Activated CD4-positive, alpha-beta T cell treated with anti-CD3 and anti-CD28 coated beads for 36 hours (primary cell): Measurements from ENCODE around the gene RNF2. TPM values are rescaled to one million over a fixed set of nuclear protein-coding genes. Genes with fewer than 3 reads are reported as not detected.

Source experiments
- ATAC-seq: fragments of 200-7000 bp; cut with Tn5 transposase; one replicate; pipeline ENCODE4 v1.10.0; 2021; ENCODE audit warnings: mild to moderate bottlenecking, moderate library complexity
- CTCF ChIA-PET: fragments of 350-600 bp; sonication (Branson Sonifier 250); formaldehyde crosslinking; loops from one replicate; lab custom pipeline; 2021; ENCODE audit warnings: antibody characterized with exemption; lab: Charles Lee
- POLR2A ChIA-PET: fragments of 350-600 bp; sonication (Branson Sonifier 250); formaldehyde crosslinking; loops from one replicate; lab custom pipeline; 2021; ENCODE audit warnings: antibody characterized with exemption, inconsistent platforms; lab: Charles Lee
- DNase-seq: peaks from one replicate; pipeline ENCODE4 v3.0.0-alpha.2; 2020
- H3K27ac Mint-ChIP-seq: one replicate; pipeline ENCODE4 v1.8.0; 2021; ENCODE audit warnings: mixed read lengths
- H3K27me3 Mint-ChIP-seq: one replicate; pipeline ENCODE4 v1.8.0; 2021; ENCODE audit warnings: mixed read lengths
- H3K36me3 Mint-ChIP-seq: one replicate; pipeline ENCODE4 v1.8.0; 2021; ENCODE audit warnings: low read depth, mixed read lengths
- H3K4me1 Mint-ChIP-seq: one replicate; pipeline ENCODE4 v1.8.0; 2021; ENCODE audit warnings: mixed read lengths
- H3K4me3 Mint-ChIP-seq: one replicate; pipeline ENCODE4 v1.8.0; 2021; ENCODE audit warnings: mild to moderate bottlenecking, moderate library complexity, mixed read lengths
- H3K9me3 Mint-ChIP-seq: one replicate; pipeline ENCODE4 v1.8.0; 2021; ENCODE audit warnings: low read depth, mixed read lengths
- intact Hi-C, 2 experiments: fragments of 100-400 bp; cut with DNase I in 1 of 2; cut with micrococcal nuclease in 1 of 2; formaldehyde crosslinking; loops; one replicate each; pipeline versions ENCODE4 v1.14.2 to v1.15.1; 2022 to 2024; cut with DNase I, micrococcal nuclease
- total RNA-seq, 2 experiments: library from RNA; stranded (reverse); gene quantifications; one replicate each; pipeline ENCODE4 v1.2.3, GENCODE V29; 2021

Gene RNF2
- total RNA-seq, 2 experiments from 2014 or later, result 19.6 to 23.6 TPM

DNA sequence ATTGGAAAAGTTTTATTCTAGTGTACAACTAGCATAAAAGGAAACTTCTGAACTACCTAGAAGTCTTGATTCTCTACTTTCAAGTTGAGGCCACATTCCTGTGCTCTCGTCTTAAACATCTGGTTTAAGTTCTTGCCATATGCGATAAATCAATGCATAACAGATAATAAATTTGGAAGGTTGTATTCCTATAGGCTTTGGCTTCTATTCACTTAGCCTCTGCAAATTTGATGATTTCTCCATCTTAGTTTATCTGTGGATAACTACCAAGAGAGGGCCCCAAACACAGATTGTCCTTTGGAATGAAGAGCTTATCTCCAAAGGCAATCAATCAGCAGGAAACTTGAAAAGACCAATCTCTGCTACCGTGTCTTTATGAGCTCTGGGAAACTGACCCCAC is 11.7 kb upstream of the RNF2 start:
- Mint-ChIP-seq H3K27ac (no peak overlapping the region), H3K4me1 (no peaks in the 10 kb centered on the region), H3K4me3 (no peak overlapping the region), H3K36me3 (no peaks in the 10 kb centered on the region), H3K9me3 (no peaks in the 10 kb centered on the region), H3K27me3 (no peaks in the 10 kb centered on the region)
- CTCF ChIA-PET, result interaction anchor here (0.7 kb wide), 1 partner anchor 185 kb away, joined by 3 read pairs; no protein-coding TSS in a partner anchor
- POLR2A ChIA-PET, result no interaction called here
- intact Hi-C loops, result no loop called here
- no peak for DNase-seq
- ATAC-seq, result no peak

DNA sequence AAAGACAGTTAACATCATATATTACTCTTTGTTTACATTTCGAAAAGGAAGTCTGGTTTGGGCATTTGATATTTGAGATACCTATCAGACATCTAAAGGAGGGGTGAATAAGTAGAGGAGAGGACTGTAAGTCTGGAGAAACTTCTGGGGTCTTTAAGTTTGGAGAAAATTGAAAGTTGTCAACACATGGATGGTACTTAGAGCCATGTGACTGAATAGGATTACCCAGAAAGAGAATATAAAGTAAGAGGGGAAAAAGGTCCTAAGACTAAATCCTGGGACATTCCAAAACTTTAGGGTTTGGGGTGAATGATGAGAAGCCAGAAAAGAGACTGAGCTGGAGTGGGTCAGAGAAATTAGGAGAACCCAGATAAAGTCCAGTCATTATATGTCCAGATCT is 10.1 kb upstream of the RNF2 start:
- H3K27ac Mint-ChIP-seq, result no peak overlapping the region
- POLR2A ChIA-PET, result no interaction called here
- CTCF ChIA-PET, result no interaction called here
- no peaks in the 10 kb centered on the region for H3K4me1 Mint-ChIP-seq
- intact Hi-C loops, result no loop called here
- H3K27me3 Mint-ChIP-seq, result no peaks in the 10 kb centered on the region
- no peaks in the 10 kb centered on the region for H3K9me3 Mint-ChIP-seq
- H3K36me3 Mint-ChIP-seq, result no peaks in the 10 kb centered on the region
- ATAC-seq, result no peak
- no peak for DNase-seq
- no peak overlapping the region for H3K4me3 Mint-ChIP-seq

DNA sequence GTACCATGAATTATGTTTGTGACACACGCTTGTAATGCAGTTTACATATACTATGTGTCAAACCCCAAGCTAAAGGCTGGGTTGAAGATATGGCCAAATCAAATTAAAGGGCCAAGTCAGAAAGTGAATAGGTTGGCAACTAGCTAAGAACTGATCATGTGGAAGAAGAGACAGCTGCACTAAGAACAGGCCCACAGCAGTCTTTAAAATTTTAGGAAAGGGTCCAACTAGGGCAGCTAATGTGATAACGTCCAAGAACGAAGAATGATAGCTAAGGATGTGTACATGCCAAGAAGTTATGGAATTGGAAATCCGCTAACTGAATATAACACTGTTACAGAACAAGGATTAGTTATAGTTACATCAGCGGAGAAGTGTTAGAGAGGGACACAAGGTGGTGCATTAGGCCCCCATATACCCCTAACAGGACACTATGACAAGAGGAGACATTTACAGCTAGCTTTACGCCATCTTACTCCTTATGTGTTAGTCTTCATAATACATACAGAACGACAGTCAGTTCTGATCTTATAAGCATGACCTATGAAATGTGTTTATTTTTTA is 6.5 kb upstream of the RNF2 start:
- Mint-ChIP-seq H3K4me1 (no peaks in the 10 kb centered on the region), H3K4me3 (no peak overlapping the region), H3K27me3 (no peaks in the 10 kb centered on the region), H3K27ac (no peak overlapping the region), H3K9me3 (no peaks in the 10 kb centered on the region), H3K36me3 (no peaks in the 10 kb centered on the region)
- CTCF ChIA-PET, result no interaction called here
- intact Hi-C loops, result no loop called here
- no peak for ATAC-seq
- POLR2A ChIA-PET, result no interaction called here
- no peak for DNase-seq

DNA sequence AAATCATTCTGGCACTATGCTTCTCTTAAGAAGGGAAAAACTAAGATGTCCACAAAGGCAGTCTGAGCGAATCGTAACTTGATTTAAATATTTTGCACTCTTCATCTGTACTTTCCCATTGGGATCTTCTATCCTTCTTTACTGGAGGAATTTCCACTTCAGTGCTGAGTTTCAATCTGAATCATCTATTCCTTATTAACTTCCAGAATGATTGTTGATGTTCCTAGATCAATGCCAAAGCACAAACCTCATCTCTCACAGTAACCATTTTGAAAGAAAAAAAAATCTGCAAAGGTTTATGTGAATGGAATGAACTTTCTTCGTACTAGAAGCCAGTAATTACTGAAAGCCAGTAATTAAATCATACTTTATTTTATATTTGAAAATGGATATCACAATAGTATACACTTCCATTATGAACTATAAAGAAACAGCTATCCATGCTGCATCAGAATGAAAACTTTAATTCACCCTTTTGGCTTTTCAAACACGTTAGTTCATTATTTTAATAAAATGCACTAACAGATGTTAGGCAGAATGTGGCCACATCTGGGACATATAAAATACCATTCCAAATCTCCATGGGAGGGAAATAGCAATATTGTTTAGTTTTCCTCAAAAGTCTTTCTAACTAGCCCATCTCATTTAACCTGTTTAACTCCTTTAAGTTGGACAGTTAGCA is 5.5 kb upstream of the RNF2 start:
- Mint-ChIP-seq H3K4me3 (no peak overlapping the region), H3K27me3 (no peaks in the 10 kb centered on the region), H3K4me1 (peaks cover 3% of the 10 kb centered on the region), H3K36me3 (no peaks in the 10 kb centered on the region), H3K27ac (no peak overlapping the region), H3K9me3 (no peaks in the 10 kb centered on the region)
- no peak for ATAC-seq
- CTCF ChIA-PET, result no interaction called here
- POLR2A ChIA-PET, result no interaction called here
- no peak for DNase-seq
- intact Hi-C loops, result no loop called here

DNA sequence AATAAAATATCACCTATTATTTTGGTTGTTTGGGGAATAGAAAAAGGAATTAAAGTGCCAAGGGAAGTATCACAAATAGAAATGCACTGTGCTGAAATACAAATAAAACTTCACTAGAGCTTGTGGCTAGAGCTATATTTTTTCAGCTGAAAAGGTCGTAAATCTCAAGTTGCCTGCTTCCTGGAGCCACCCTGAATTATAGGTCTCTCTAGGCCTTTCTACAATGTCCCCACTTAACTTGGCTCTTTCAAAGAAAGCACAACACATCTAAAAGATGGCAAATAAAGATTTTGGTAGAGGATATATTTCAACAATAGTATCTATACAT is 5.0 kb upstream of the RNF2 start:
- ChIA-PET POLR2A (no interaction called here), CTCF (interaction anchor here (0.5 to 0.7 kb wide), 2 partner anchors 18 to 538 kb away, joined by 3 read pairs; no protein-coding TSS in a partner anchor)
- intact Hi-C loops, result no loop called here
- no peak overlapping the region for H3K27ac Mint-ChIP-seq
- DNase-seq, result no peak
- ATAC-seq, result no peak
- H3K36me3 Mint-ChIP-seq, result no peaks in the 10 kb centered on the region
- H3K9me3 Mint-ChIP-seq, result no peaks in the 10 kb centered on the region
- no peak overlapping the region for H3K4me3 Mint-ChIP-seq
- no peaks in the 10 kb centered on the region for H3K27me3 Mint-ChIP-seq
- peaks cover 4% of the 10 kb centered on the region for H3K4me1 Mint-ChIP-seq

DNA sequence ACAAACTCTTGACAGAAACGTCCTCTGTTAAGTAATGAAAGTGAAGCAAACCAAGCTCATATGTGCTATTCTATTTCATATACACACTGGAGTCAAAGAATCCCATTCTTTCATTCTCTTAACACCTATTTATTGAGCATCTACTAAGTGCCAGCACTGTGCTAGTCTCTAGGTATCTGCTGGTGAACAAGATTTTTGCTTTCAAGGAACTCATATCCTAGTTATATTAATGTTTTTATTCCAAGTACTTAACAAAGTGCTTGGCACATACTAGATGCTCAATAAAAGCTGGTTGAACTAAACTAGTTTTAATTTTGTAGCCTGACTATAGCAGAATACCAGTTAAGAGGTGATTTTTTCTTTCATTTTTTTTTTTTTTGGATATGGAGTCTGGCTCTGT is 3.6 kb upstream of the RNF2 start:
- no peak overlapping the region for H3K4me3 Mint-ChIP-seq
- DNase-seq (no peak), ATAC-seq (no peak)
- CTCF ChIA-PET, result interaction anchor here (1.1 kb wide), 1 partner anchor 157 kb away, joined by 3 read pairs; no protein-coding TSS in a partner anchor
- POLR2A ChIA-PET, result no interaction called here
- H3K27me3 Mint-ChIP-seq, result no peaks in the 10 kb centered on the region
- no peak overlapping the region for H3K27ac Mint-ChIP-seq
- no peaks in the 10 kb centered on the region for H3K9me3 Mint-ChIP-seq
- intact Hi-C loops, result no loop called here
- peaks cover 9% of the 10 kb centered on the region for H3K4me1 Mint-ChIP-seq
- H3K36me3 Mint-ChIP-seq, result peaks cover 3% of the 10 kb centered on the region

DNA sequence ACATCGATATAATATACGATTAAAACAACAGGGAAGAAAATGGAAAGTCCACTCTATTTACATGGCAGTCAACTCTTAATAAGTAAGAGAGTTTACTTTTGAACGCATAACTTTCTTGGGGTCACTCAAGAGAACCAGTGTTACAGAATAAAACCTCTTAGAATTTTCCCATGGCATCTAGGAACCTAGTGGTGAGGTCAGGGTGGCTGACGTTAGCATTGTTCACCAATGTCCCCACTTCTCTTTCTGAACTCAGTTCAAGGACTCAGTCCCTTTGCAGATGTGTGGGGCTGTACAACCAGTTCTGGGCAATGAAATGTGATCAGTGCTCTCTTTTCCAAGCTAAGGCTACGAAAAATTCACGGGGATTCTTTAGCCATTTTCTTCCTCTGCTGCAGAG is 2.6 kb upstream of the RNF2 start:
- POLR2A ChIA-PET, result no interaction called here
- intact Hi-C loops, result no loop called here
- ATAC-seq (no peak), DNase-seq (no peak)
- H3K9me3 Mint-ChIP-seq, result no peaks in the 10 kb centered on the region
- no peak overlapping the region for H3K4me3 Mint-ChIP-seq
- peaks cover 19% of the 10 kb centered on the region for H3K4me1 Mint-ChIP-seq
- peaks cover 3% of the 10 kb centered on the region for H3K36me3 Mint-ChIP-seq
- CTCF ChIA-PET, result interaction anchor here (1.9 kb wide), 1 partner anchor 127 kb away, joined by 8 read pairs; no protein-coding TSS in a partner anchor
- H3K27me3 Mint-ChIP-seq, result no peaks in the 10 kb centered on the region
- no peak overlapping the region for H3K27ac Mint-ChIP-seq

DNA sequence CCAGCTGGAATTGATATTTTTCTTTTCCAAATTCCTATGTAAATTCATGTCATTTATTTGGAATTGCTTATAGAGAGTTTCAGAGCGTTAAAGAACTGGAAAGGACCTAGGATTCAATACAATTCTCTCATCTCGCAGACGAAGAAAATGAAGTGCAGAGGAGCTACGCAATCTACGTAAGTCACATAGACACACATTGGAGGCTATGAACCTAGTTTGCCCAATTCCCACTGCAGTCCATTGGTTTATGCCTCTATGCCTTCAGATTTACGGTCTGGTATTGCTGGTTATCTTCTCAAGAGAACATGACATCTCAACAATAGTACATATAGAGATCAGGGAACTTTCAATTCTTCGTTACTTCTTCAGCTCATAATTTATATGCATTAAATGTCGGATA is 971 bp upstream of the RNF2 start:
- ATAC-seq, result no peak
- POLR2A ChIA-PET, result no interaction called here
- peaks cover 29% of the 10 kb centered on the region for H3K4me1 Mint-ChIP-seq
- H3K36me3 Mint-ChIP-seq, result peaks cover 3% of the 10 kb centered on the region
- no peaks in the 10 kb centered on the region for H3K27me3 Mint-ChIP-seq
- H3K27ac Mint-ChIP-seq, result peak overlapping the region; percentile 84
- CTCF ChIA-PET, result interaction anchor here (1.1 to 1.9 kb wide), 4 partner anchors 18 to 291 kb away, joined by 3 to 8 read pairs (median 6); no protein-coding TSS in a partner anchor
- H3K9me3 Mint-ChIP-seq, result no peaks in the 10 kb centered on the region
- H3K4me3 Mint-ChIP-seq, result peak overlapping the region; percentile 94
- intact Hi-C loops, result loop anchor here (2.0 kb wide), 3 partner anchors 70 to 272 kb away; partner anchors contain the start of genes IVNS1ABP (in 1 of the 2), NIBAN1 (in 1 of the 2), SWT1 (in 1 of the 2) and TRMT1L (in 1 of the 2)
- no peak for DNase-seq

DNA sequence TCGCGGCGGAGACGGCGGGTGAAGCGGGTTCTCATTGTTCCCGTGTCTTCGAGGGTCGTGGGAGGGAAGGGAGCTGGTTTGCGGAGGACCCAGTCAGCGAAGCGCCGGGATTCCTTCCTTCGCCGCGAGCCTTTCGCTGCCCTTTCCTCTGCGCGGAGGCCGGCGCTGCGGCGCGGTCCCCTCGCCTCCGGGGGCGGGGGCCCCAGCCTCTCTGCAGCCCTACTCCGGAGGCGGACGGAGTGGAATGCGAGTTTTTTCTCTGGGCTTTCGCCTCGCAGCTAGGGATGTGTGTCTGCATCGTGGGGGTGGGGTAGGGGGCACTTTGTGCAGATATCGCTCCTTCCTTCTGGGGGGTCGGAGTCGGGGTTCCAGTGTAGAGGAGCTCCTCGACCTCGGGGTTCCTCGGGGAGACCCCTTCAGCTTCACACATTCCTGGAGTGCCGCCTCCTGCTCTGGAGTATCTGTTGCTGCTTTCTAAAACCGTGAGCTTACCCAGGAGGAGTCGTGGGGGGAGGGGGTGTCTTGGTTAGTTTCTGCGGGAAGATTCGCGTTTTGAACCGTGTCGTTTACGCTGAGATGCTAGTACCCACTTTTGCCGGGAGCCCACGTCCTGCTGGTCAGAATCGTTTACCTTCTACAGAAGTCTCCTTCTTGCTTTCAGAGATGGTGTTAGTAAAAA is 595 bp downstream of the RNF2 start:
- DNase-seq, result peak; percentile 52
- peaks cover 38% of the 10 kb centered on the region for H3K4me1 Mint-ChIP-seq
- H3K27ac Mint-ChIP-seq, result peak overlapping the region; percentile 86
- no peaks in the 10 kb centered on the region for H3K27me3 Mint-ChIP-seq
- H3K36me3 Mint-ChIP-seq, result peaks cover 3% of the 10 kb centered on the region
- H3K9me3 Mint-ChIP-seq, result no peaks in the 10 kb centered on the region
- peak; percentile 54 for ATAC-seq
- peak overlapping the region; percentile 94 for H3K4me3 Mint-ChIP-seq
- POLR2A ChIA-PET, result interaction anchor here (0.6 to 0.8 kb wide), 4 partner anchors 19 to 635 kb away, joined by 3 to 4 read pairs (median 3); no protein-coding TSS in a partner anchor
- intact Hi-C loops, result loop anchor here (1.0 to 5.0 kb wide), 12 partner anchors 14 to 1574 kb away; partner anchors contain the start of genes SWT1 (in 2 of the 2), IVNS1ABP (in 1 of the 2), NIBAN1 (in 1 of the 2) and ODR4 (in 1 of the 2)
- CTCF ChIA-PET, result interaction anchor here (0.6 to 1.4 kb wide), 3 partner anchors 13 to 550 kb away, joined by 3 to 7 read pairs (median 5); no protein-coding TSS in a partner anchor

DNA sequence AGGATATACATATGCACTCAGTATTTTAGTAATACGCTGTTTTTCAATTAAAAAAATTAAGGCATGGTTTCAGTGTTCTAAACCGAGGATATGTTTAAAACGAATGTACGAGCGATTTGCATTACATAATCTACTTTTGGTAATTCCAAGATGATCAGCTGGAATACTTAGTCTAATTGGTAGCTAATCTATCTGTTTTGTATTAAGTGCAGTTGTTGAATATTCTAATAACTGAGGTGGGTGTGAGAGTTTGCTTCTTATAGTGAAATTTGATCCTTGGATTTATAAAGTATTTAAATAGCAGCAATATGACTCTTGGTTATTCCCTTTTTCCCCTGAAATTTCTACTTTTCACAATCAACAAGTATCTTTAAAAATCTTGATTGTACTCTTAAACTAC is 1.3 kb downstream of the RNF2 start:
- no peaks in the 10 kb centered on the region for H3K9me3 Mint-ChIP-seq
- H3K4me3 Mint-ChIP-seq, result peak overlapping the region; percentile 94
- no peaks in the 10 kb centered on the region for H3K27me3 Mint-ChIP-seq
- ChIA-PET CTCF (interaction anchor here (1.1 kb wide), 2 partner anchors 12 to 241 kb away, joined by 7 read pairs; no protein-coding TSS in a partner anchor), POLR2A (interaction anchor here (0.8 kb wide), 1 partner anchor 19 kb away, joined by 3 read pairs; no protein-coding TSS in a partner anchor)
- intact Hi-C loops, result loop anchor here (1.0 to 5.0 kb wide), 6 partner anchors 14 to 1574 kb away; partner anchors contain the start of genes ODR4 (in 1 of the 2), SMG7 (in 1 of the 2) and TPR (in 1 of the 2)
- peaks cover 40% of the 10 kb centered on the region for H3K4me1 Mint-ChIP-seq
- H3K36me3 Mint-ChIP-seq, result peaks cover 5% of the 10 kb centered on the region
- peak overlapping the region; percentile 86 for H3K27ac Mint-ChIP-seq
- no peak for ATAC-seq
- DNase-seq, result no peak

DNA sequence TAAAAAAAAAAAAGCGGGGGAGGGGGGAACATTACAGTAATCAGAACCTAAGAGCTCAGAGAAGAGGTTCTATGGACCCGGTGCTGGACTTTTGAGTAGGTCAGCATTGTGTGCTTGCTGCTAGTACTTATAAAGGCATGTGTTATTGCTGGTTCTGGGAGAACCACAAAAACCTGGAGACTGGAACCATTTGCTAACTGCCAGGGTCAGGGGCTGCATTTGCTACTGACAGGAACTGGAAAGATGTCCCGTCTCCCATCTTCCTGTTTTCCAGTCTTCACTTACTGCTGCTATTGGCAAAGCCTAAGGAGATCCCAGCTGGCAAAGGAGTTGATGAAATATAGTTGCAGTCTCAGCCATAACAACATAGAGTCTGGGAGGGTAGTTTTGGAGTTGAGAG is 4.3 kb downstream of the RNF2 start:
- H3K4me1 Mint-ChIP-seq, result peaks cover 41% of the 10 kb centered on the region
- no peak overlapping the region for H3K27ac Mint-ChIP-seq
- no peaks in the 10 kb centered on the region for H3K27me3 Mint-ChIP-seq
- H3K4me3 Mint-ChIP-seq, result no peak overlapping the region
- peaks cover 4% of the 10 kb centered on the region for H3K9me3 Mint-ChIP-seq
- ChIA-PET POLR2A (no interaction called here), CTCF (interaction anchor here (0.7 kb wide), 1 partner anchor 1819 kb away, joined by 3 read pairs; no protein-coding TSS in a partner anchor)
- no peak for ATAC-seq
- intact Hi-C loops, result loop anchor here (2.0 to 5.0 kb wide), 6 partner anchors 17 to 1577 kb away; partner anchors contain the start of genes ODR4 (in 1 of the 2), SMG7 (in 1 of the 2) and TPR (in 1 of the 2)
- no peak for DNase-seq
- H3K36me3 Mint-ChIP-seq, result peaks cover 9% of the 10 kb centered on the region
